Cerebellar nuclear complex (tissue), 1 donor: ENCODE measurements around the gene GSTM1.
"Not testable (repeated sequence)": the region's sequence is repeated elsewhere in the genome, so short reads cannot be mapped to it uniquely, and the experiment has no call there.

ENCODE experiments used
- DNase-seq, 2 experiments: peaks; one replicate each; lab custom pipeline; 2025; lab: John Stamatoyannopoulos, UW

Gene GSTM1

GRCh38 chr1:109659997-109660690, 27.5 kb upstream of the GSTM1 start:
- peak; percentile 58 to 59 for DNase-seq

- DNase-seq: not testable (repeated sequence)
Measured at GRCh38 chr1:109660691-109661026, 27.0 kb upstream of the GSTM1 start.

- DNase-seq: no peak
Measured at GRCh38 chr1:109661391-109661790, 26.2 kb upstream of the GSTM1 start.

- no peak for DNase-seq
Measured at GRCh38 chr1:109664671-109665070, 22.9 kb upstream of the GSTM1 start.

- no peak for DNase-seq
Measured at GRCh38 chr1:109667452-109668122, 20.0 kb upstream of the GSTM1 start, which contains the start of gene GSTM2. Gene GSTM2, plus strand, starts transcription at chr1:109668057. Its CDS starts 59 bp downstream, at chr1:109668116.

- no peak for DNase-seq
Measured at GRCh38 chr1:109668123-109668775, 19.4 kb upstream of the GSTM1 start.

- DNase-seq: no peak
Measured at GRCh38 chr1:109669246-109669948, 18.2 kb upstream of the GSTM1 start.

- not testable (repeated sequence) for DNase-seq
Measured at GRCh38 chr1:109669949-109670302, 17.7 kb upstream of the GSTM1 start.

- DNase-seq: no peak
Measured at GRCh38 chr1:109671067-109671466, 16.6 kb upstream of the GSTM1 start.

- not testable (repeated sequence) for DNase-seq
Measured at GRCh38 chr1:109673861-109674260, 13.8 kb upstream of the GSTM1 start.

GRCh38 chr1:109676683-109677381, 10.8 kb upstream of the GSTM1 start:
- DNase-seq: not testable (repeated sequence)

- DNase-seq: no peak
Measured at GRCh38 chr1:109677459-109677858, 10.2 kb upstream of the GSTM1 start.

GRCh38 chr1:109678637-109679036, 9.0 kb upstream of the GSTM1 start:
- not testable (repeated sequence) for DNase-seq

- not testable (repeated sequence) for DNase-seq
Measured at GRCh38 chr1:109684777-109685176, 2.8 kb upstream of the GSTM1 start.

- peak in 1 of 2 experiments; percentile 4 for DNase-seq
Measured at GRCh38 chr1:109685399-109685798, 2.2 kb upstream of the GSTM1 start.

GRCh38 chr1:109685890-109686289, 1.7 kb upstream of the GSTM1 start:
- DNase-seq: not testable (repeated sequence)

GRCh38 chr1:109687109-109687508, 508 bp upstream of the GSTM1 start:
- DNase-seq: not testable (repeated sequence)

- no peak for DNase-seq
Measured at GRCh38 chr1:109689844-109690405, 2.3 kb downstream of the GSTM1 start.

- no peak for DNase-seq
Measured at GRCh38 chr1:109691759-109692158, 4.1 kb downstream of the GSTM1 start.

- not testable (repeated sequence) for DNase-seq
Measured at GRCh38 chr1:109694400-109694799, 6.8 kb downstream of the GSTM1 start.

- not testable (repeated sequence) for DNase-seq
Measured at GRCh38 chr1:109695138-109695537, 7.5 kb downstream of the GSTM1 start.
